HEK293 (cell line): ENCODE data around the gene SLU7.

ENCODE experiments used
- CTCF ChIA-PET: fragments of 350-600 bp; formaldehyde crosslinking; extraction: SDS; loops from one replicate; lab custom pipeline; 2021; ENCODE audit warnings: antibody characterized with exemption; lab: Yijun Ruan, JAX
- POLR2A ChIA-PET: fragments of 300-600 bp; formaldehyde crosslinking; extraction: SDS; loops from one replicate; lab custom pipeline; 2020; ENCODE audit warnings: antibody characterized with exemption, inconsistent platforms; lab: Yijun Ruan, JAX
- H3K27ac ChIP-seq: fragments of 200-500 bp; sonication (Bioruptor generic); 2 replicates; pipeline ENCODE4 v1.5.1; 2014; ENCODE audit warnings: low read depth, low read length, control low read depth, inconsistent platforms; ENCODE audit errors: extremely low read depth
- H3K36me3 ChIP-seq, 2 experiments: fragments of 200-500 bp in 1 of 2; sonication (Bioruptor generic) in 1 of 2; 1 replicate in 1 of 2; 2 replicates in 1 of 2; pipeline ENCODE4 v1.5.1; 2014 to 2017; ENCODE audit warnings: inconsistent platforms in 2 of 2, low read length in 2 of 2; ENCODE audit not compliant: control insufficient read depth in 2 of 2, insufficient read depth in 1 of 2
- H3K4me1 ChIP-seq: fragments of 200-500 bp; sonication (Bioruptor generic); 2 replicates; pipeline ENCODE4 v1.5.1; 2014; ENCODE audit warnings: mild to moderate bottlenecking, low read length, inconsistent platforms; ENCODE audit not compliant: control insufficient read depth, insufficient read depth
- H3K4me3 ChIP-seq: 2 replicates; pipeline ENCODE4 v1.5.1; 2011; ENCODE audit warnings: low read depth, mild to moderate bottlenecking, control low read depth, low read length, moderate library complexity
- H3K9me3 ChIP-seq: fragments of 200-500 bp; sonication (Bioruptor generic); 2 replicates; pipeline ENCODE4 v1.5.1; 2014; ENCODE audit warnings: low read depth, low read length, inconsistent platforms; ENCODE audit not compliant: control insufficient read depth, insufficient read depth
- FEZF1 ChIP-seq: fragments of 450-650 bp; formaldehyde crosslinking; IDR thresholded peaks from 2 replicates; pipeline ENCODE4 v1.5.1; 2016; ENCODE audit warnings: missing biosample characterization, missing genetic modification characterization
- HOXD13 ChIP-seq: sonication (generic); formaldehyde crosslinking; IDR thresholded peaks from 2 replicates; pipeline ENCODE4 v1.8.0; 2022; ENCODE audit warnings: missing genetic modification reagents, borderline replicate concordance
- INSM2 ChIP-seq: fragments of 450-650 bp; formaldehyde crosslinking; IDR thresholded peaks from 2 replicates; pipeline ENCODE4 v1.5.1; 2016; ENCODE audit warnings: missing biosample characterization, missing genetic modification characterization
- KLF10 ChIP-seq: fragments of 450-650 bp; IDR thresholded peaks from 2 replicates; pipeline ENCODE4 v1.5.1; 2018; ENCODE audit warnings: missing biosample characterization, mild to moderate bottlenecking, missing genetic modification characterization
- KLF7 ChIP-seq: fragments of 450-650 bp; formaldehyde crosslinking; IDR thresholded peaks from 2 replicates; pipeline ENCODE4 v1.5.1; 2016; ENCODE audit warnings: missing biosample characterization, missing genetic modification characterization, borderline replicate concordance
- RBAK ChIP-seq: fragments of 450-650 bp; formaldehyde crosslinking; IDR thresholded peaks from 2 replicates; pipeline ENCODE4 v1.5.1; 2016; ENCODE audit warnings: missing biosample characterization, missing genetic modification characterization
- REPIN1 ChIP-seq: fragments of 450-650 bp; formaldehyde crosslinking; IDR thresholded peaks from 2 replicates; pipeline ENCODE4 v1.5.1; 2017; ENCODE audit warnings: missing biosample characterization, missing genetic modification characterization, low read depth
- SCRT1 ChIP-seq: fragments of 450-650 bp; formaldehyde crosslinking; IDR thresholded peaks from 2 replicates; pipeline ENCODE4 v1.5.1; 2016; ENCODE audit warnings: missing biosample characterization, missing genetic modification characterization, borderline replicate concordance
- SP3 ChIP-seq: fragments of 450-650 bp; formaldehyde crosslinking; IDR thresholded peaks from 2 replicates; pipeline ENCODE4 v1.5.1; 2016; ENCODE audit warnings: missing biosample characterization, missing genetic modification characterization
- TCF7L2 ChIP-seq: IDR thresholded peaks from 2 replicates; pipeline ENCODE4 v1.6.1; 2011; ENCODE audit warnings: low read depth, mild to moderate bottlenecking, inconsistent platforms, low read length, moderate library complexity, borderline replicate concordance
- ZBTB20 ChIP-seq: fragments of 450-650 bp; formaldehyde crosslinking; IDR thresholded peaks from 2 replicates; pipeline ENCODE4 v1.5.1; 2016; ENCODE audit warnings: missing biosample characterization, missing genetic modification characterization
- ZBTB21 ChIP-seq: fragments of 450-650 bp; formaldehyde crosslinking; IDR thresholded peaks from 2 replicates; pipeline ENCODE4 v1.5.1; 2017; ENCODE audit warnings: missing biosample characterization, missing genetic modification characterization
- ZEB2 ChIP-seq: fragments of 450-650 bp; formaldehyde crosslinking; IDR thresholded peaks from 2 replicates; pipeline ENCODE4 v1.5.1; 2016; ENCODE audit warnings: missing biosample characterization, missing genetic modification characterization
- ZFP37 ChIP-seq: fragments of 450-650 bp; formaldehyde crosslinking; IDR thresholded peaks from 2 replicates; pipeline ENCODE4 v1.5.1; 2016; ENCODE audit warnings: missing biosample characterization, missing genetic modification characterization
- ZIC2 ChIP-seq: fragments of 450-650 bp; formaldehyde crosslinking; IDR thresholded peaks from 2 replicates; pipeline ENCODE4 v1.5.1; 2016; ENCODE audit warnings: missing biosample characterization, missing genetic modification characterization
- ZNF138 ChIP-seq: fragments of 450-650 bp; formaldehyde crosslinking; IDR thresholded peaks from 2 replicates; pipeline ENCODE4 v1.5.1; 2016; ENCODE audit warnings: missing biosample characterization, missing genetic modification characterization, borderline replicate concordance
- ZNF155 ChIP-seq: fragments of 450-650 bp; formaldehyde crosslinking; IDR thresholded peaks from 2 replicates; pipeline ENCODE4 v1.5.1; 2016; ENCODE audit warnings: missing biosample characterization, missing genetic modification characterization
- ZNF174 ChIP-seq: fragments of 450-650 bp; formaldehyde crosslinking; IDR thresholded peaks from 2 replicates; pipeline ENCODE4 v1.5.0; 2017; ENCODE audit warnings: missing biosample characterization, mild to moderate bottlenecking, missing genetic modification characterization
- ZNF354C ChIP-seq: fragments of 450-650 bp; formaldehyde crosslinking; IDR thresholded peaks from 2 replicates; pipeline ENCODE4 v1.5.1; 2016; ENCODE audit warnings: missing biosample characterization, missing genetic modification characterization, low read depth, borderline replicate concordance
- ZNF391 ChIP-seq: fragments of 450-650 bp; formaldehyde crosslinking; IDR thresholded peaks from 2 replicates; pipeline ENCODE4 v1.5.1; 2016; ENCODE audit warnings: low read depth, missing biosample characterization, missing genetic modification characterization, borderline replicate concordance
- ZNF394 ChIP-seq: fragments of 450-650 bp; formaldehyde crosslinking; IDR thresholded peaks from 2 replicates; pipeline ENCODE4 v1.5.1; 2016; ENCODE audit warnings: missing biosample characterization, missing genetic modification characterization, mild to moderate bottlenecking, moderate library complexity, borderline replicate concordance
- ZNF423 ChIP-seq: fragments of 450-650 bp; formaldehyde crosslinking; IDR thresholded peaks from 2 replicates; pipeline ENCODE4 v1.5.1; 2016; ENCODE audit warnings: missing biosample characterization, missing genetic modification characterization
- ZNF585B ChIP-seq: fragments of 450-650 bp; formaldehyde crosslinking; IDR thresholded peaks from 2 replicates; pipeline ENCODE4 v1.5.1; 2016; ENCODE audit warnings: missing biosample characterization, missing genetic modification characterization
- ZNF600 ChIP-seq: fragments of 450-650 bp; formaldehyde crosslinking; IDR thresholded peaks from 2 replicates; pipeline ENCODE4 v1.5.1; 2016; ENCODE audit warnings: missing biosample characterization, missing genetic modification characterization
- ZNF629 ChIP-seq: fragments of 450-650 bp; formaldehyde crosslinking; IDR thresholded peaks from 2 replicates; pipeline ENCODE4 v1.5.1; 2017; ENCODE audit warnings: missing biosample characterization, missing genetic modification characterization
- ZNF701 ChIP-seq: fragments of 450-650 bp; formaldehyde crosslinking; IDR thresholded peaks from 2 replicates; pipeline ENCODE4 v1.5.1; 2016; ENCODE audit warnings: missing biosample characterization, missing genetic modification characterization
- ZNF76 ChIP-seq: fragments of 450-650 bp; formaldehyde crosslinking; IDR thresholded peaks from 2 replicates; pipeline ENCODE4; 2016; ENCODE audit warnings: low read depth, missing biosample characterization, missing genetic modification characterization, borderline replicate concordance
- ZSCAN30 ChIP-seq: fragments of 450-650 bp; IDR thresholded peaks from 2 replicates; pipeline ENCODE4 v1.5.1; 2018; ENCODE audit warnings: missing biosample characterization, mild to moderate bottlenecking, missing genetic modification characterization, moderate library complexity
- TF ChIP-seq, protein P1 (sequence below): fragments of 450-650 bp; formaldehyde crosslinking; IDR thresholded peaks from 2 replicates; pipeline ENCODE4 v1.5.1; 2016; ENCODE audit warnings: missing biosample characterization, missing genetic modification characterization

SLU7 gene

DNA sequence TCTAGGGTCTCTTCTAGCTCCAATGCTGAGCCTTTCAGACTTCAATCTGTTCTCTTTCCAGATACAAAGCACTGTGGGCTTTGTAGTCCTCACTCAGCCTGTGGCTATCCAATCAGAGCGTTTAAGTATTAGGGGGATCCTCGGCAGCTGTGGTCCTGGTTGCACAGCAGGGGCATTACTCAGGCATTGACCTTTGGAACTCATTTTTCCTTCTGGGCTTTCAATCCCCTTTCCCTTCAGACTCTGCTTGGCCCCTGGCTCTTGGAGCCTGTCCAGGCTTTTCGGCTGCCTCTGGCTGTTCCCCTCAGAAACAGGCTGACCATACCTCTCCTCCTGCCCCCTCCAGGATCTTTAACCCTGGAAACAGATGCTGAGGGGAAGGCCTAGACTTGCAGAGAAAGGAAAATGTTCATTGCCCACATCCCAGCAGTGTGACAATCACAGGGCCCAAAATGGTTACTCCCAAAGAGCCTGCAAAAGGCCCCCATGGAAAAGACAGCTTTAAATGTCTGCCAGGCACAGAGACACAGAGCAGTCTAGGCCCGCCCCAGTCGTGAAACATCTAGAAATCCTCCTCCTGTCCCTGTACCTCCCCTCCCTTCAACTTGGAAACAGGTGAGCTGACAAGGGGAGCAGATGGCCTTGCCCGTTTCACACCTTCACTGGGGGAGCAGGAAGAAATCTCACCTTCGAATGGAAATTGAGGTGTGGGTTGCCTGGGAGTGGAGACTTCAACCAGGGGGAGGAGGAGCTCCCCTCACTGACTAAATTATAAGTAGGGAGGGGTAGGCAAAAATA lies 62.1 kb downstream of the SLU7 start:
- TF ChIP-seq RBAK (tag by site-specific recombination) (no peak), ZNF174 (no peak), ZBTB20 (tag by site-specific recombination) (no peak), ZEB2 (no peak), ZNF701 (tag by site-specific recombination) (no peak), ZNF155 (no peak)
- TF ChIP-seq, protein P1, sequence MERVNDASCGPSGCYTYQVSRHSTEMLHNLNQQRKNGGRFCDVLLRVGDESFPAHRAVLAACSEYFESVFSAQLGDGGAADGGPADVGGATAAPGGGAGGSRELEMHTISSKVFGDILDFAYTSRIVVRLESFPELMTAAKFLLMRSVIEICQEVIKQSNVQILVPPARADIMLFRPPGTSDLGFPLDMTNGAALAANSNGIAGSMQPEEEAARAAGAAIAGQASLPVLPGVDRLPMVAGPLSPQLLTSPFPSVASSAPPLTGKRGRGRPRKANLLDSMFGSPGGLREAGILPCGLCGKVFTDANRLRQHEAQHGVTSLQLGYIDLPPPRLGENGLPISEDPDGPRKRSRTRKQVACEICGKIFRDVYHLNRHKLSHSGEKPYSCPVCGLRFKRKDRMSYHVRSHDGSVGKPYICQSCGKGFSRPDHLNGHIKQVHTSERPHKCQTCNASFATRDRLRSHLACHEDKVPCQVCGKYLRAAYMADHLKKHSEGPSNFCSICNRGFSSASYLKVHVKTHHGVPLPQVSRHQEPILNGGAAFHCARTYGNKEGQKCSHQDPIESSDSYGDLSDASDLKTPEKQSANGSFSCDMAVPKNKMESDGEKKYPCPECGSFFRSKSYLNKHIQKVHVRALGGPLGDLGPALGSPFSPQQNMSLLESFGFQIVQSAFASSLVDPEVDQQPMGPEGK (tag by site-specific recombination), result no peak
- CTCF ChIA-PET, result interaction anchor here (1.6 kb wide), 1 partner anchor 276 kb away, joined by 3 read pairs; no protein-coding TSS in a partner anchor
- POLR2A ChIA-PET, result interaction anchor here (0.6 kb wide), 1 partner anchor 35 kb away, joined by 3 read pairs; no protein-coding TSS in a partner anchor
- no peak overlapping the region for H3K27ac ChIP-seq
- H3K9me3 ChIP-seq, result no peaks in the 10 kb centered on the region
- no peak overlapping the region for H3K4me3 ChIP-seq
- no peaks in the 10 kb centered on the region for H3K36me3 ChIP-seq
- no peaks in the 10 kb centered on the region for H3K4me1 ChIP-seq

DNA sequence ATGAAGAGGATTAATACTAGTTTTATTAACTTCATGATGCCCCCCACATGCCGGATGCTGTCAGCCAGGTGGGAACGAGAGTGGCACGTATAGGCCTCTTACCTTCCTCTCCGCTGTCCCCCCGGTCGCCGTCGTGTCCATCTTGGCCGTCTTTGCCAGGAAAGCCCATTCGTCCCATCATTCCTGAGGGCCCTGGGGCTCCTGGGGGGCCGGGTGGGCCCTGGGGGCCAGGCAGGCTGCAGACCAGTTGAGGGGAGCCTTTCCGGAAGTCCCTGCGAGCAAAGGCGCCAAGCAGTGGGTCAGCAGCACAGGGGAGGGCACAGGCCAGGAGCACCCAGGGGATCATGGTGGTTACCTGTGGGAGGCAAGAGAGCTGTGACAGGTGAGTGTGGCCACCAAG lies 64.2 kb downstream of the SLU7 start:
- Histone ChIP-seq H3K36me3 (no peaks in the 10 kb centered on the region), H3K4me1 (no peaks in the 10 kb centered on the region), H3K4me3 (no peak overlapping the region), H3K9me3 (no peaks in the 10 kb centered on the region), H3K27ac (no peak overlapping the region)
- ChIA-PET POLR2A (no interaction called here), CTCF (no interaction called here)
- no peak for TF ChIP-seq ZFP37
- TF ChIP-seq ZNF138 (tag by site-specific recombination), result no peak
- no peak for TF ChIP-seq FEZF1 (tag by site-specific recombination)
- TF ChIP-seq ZNF423 (tag by site-specific recombination), result no peak
- no peak for TF ChIP-seq INSM2
- no peak for TF ChIP-seq ZNF391 (tag by site-specific recombination)
- TF ChIP-seq ZNF394 (tag by site-specific recombination), result no peak
- TF ChIP-seq SCRT1 (tag by site-specific recombination), result no peak
- no peak for TF ChIP-seq ZNF585B
- TF ChIP-seq ZNF354C (tag by site-specific recombination), result no peak
- no peak for TF ChIP-seq REPIN1 (tag by site-specific recombination)
- no peak for TF ChIP-seq KLF10
- TF ChIP-seq ZIC2 (tag by site-specific recombination), result no peak

DNA sequence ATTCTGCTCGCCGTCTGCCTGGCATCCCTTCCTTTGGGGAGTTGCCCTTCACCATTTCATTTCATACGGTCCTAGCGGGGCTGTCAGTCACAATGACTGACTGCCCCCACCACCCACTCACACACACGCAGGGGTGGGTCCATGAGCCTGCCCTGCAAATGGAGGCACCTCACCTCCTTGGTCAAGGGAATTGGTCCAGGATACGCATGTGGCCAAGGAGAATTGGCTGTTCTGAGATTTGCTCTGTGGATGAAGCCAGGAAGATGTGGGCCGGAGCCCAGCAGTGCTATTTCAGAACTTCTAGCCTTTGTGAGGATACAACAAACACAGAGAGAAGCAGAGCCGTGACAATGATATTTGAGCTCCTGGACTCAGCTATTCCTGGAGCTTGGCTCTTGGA lies 65.5 kb downstream of the SLU7 start:
- Histone ChIP-seq H3K9me3 (no peaks in the 10 kb centered on the region), H3K4me1 (no peaks in the 10 kb centered on the region), H3K36me3 (no peaks in the 10 kb centered on the region), H3K27ac (no peak overlapping the region), H3K4me3 (no peak overlapping the region)
- TF ChIP-seq ZNF629 (tag by site-specific recombination) (no peak), ZNF701 (tag by site-specific recombination) (no peak), ZNF76 (no peak), ZNF600 (tag by site-specific recombination) (no peak), TCF7L2 (no peak), KLF7 (no peak), HOXD13 (CRISPR knock-in tag) (no peak), ZSCAN30 (tag by site-specific recombination) (no peak), ZEB2 (no peak), ZBTB21 (tag by site-specific recombination) (no peak), SP3 (tag by site-specific recombination) (no peak)
- ChIA-PET CTCF (no interaction called here), POLR2A (no interaction called here)
